ENCODE data around the gene TMEM263.

DNA sequence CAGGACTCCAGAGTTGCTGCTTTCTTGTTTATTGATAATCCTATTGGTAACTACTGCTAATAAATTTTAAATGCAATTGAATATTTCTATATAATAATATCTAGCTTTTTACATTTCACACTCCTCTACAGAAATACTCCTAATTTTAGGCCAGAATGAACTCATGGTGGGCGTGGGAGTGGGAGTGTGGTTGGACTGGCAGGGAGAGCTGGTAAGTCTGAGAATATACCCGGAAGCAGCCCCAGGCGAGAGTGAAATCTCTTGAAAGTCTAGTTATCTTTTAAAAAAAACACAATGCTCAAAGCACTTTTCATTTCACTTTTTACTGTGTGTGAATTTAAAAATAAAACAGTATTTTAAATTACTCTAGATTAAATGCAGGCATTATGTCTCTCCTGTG lies 4.7 kb downstream of the TMEM263 start:
- TF ChIP-seq, protein P1, sequence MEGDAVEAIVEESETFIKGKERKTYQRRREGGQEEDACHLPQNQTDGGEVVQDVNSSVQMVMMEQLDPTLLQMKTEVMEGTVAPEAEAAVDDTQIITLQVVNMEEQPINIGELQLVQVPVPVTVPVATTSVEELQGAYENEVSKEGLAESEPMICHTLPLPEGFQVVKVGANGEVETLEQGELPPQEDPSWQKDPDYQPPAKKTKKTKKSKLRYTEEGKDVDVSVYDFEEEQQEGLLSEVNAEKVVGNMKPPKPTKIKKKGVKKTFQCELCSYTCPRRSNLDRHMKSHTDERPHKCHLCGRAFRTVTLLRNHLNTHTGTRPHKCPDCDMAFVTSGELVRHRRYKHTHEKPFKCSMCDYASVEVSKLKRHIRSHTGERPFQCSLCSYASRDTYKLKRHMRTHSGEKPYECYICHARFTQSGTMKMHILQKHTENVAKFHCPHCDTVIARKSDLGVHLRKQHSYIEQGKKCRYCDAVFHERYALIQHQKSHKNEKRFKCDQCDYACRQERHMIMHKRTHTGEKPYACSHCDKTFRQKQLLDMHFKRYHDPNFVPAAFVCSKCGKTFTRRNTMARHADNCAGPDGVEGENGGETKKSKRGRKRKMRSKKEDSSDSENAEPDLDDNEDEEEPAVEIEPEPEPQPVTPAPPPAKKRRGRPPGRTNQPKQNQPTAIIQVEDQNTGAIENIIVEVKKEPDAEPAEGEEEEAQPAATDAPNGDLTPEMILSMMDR (IDR thresholded peaks at IDR 0.05), result no peak
- TF ChIP-seq POLR2A (IDR thresholded peaks at IDR 0.05), result no peak

Data from tibial nerve (tissue), 3 donors.